ENCODE results near the gene NKX6-1.

NKX6-1 gene

DNA sequence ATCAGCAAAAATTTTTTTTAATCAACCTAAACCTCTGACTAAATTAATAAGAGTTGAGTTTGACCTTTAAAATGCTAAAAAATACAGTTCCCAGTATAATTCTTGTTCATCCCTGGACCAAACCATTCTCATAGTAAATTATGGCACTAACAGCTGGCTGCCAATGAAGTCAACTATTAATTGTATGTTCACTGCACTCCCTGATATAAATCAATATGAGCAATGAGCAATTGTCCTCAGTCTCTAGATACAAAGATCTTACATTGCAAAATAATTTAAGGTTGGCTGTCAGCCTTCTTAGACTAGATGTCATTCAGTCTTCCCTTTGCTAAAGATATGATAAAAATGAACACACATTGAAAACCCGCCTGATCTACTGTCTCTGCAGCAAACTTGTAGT lies 39.3 kb downstream of the NKX6-1 start:
- TF ChIP-seq, protein P1, sequence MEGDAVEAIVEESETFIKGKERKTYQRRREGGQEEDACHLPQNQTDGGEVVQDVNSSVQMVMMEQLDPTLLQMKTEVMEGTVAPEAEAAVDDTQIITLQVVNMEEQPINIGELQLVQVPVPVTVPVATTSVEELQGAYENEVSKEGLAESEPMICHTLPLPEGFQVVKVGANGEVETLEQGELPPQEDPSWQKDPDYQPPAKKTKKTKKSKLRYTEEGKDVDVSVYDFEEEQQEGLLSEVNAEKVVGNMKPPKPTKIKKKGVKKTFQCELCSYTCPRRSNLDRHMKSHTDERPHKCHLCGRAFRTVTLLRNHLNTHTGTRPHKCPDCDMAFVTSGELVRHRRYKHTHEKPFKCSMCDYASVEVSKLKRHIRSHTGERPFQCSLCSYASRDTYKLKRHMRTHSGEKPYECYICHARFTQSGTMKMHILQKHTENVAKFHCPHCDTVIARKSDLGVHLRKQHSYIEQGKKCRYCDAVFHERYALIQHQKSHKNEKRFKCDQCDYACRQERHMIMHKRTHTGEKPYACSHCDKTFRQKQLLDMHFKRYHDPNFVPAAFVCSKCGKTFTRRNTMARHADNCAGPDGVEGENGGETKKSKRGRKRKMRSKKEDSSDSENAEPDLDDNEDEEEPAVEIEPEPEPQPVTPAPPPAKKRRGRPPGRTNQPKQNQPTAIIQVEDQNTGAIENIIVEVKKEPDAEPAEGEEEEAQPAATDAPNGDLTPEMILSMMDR (IDR thresholded peaks at IDR 0.05; ENCODE audit: insufficient read depth, missing control alignments), result no peak
- DNase-seq (ENCODE audit: insufficient read length, low spot score) (no peak), FAIRE-seq (no peak)

DNA sequence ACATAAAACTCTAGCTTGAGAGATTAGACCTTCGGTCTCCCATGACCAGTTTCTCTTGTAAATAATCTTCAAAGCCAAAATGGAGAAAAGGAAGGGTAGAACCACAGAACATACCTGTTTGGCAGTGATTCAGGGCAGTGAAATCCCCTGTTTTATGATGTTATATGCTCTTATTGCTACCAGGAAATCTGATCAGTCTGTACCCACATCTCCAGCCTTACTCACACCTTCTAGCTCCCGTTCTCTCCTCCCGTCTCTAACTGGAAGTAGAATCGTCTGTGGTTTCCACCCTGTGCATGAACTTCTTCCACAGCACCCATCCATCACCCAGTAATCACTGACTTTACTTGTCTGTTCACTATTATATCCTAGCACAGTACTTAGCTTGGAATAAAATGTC lies 42.9 kb downstream of the NKX6-1 start:
- no peak for FAIRE-seq
- no peak for DNase-seq (ENCODE audit: insufficient read length, low spot score)
- TF ChIP-seq, protein P1 (IDR thresholded peaks at IDR 0.05; ENCODE audit: insufficient read depth, missing control alignments), result no peak

DNA sequence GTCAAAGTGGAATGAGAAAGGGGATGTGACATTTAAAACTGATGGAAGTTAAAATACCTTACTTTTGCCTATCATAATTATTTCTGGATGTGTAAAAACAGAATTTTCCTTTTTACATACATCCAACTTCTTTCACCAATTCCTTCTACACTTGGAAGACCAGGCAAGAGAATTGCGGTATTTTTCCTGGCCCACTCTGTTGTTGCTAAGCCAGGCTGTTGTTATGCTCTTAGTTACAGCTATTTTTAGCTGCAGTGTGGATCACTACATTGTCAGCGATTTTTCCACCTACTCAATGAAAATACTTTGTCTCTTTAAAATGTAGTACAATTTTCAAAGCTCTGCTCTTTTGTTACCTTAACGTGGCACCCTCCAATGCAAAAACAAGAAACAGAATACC lies 43.4 kb downstream of the NKX6-1 start:
- FAIRE-seq (no peak), DNase-seq (ENCODE audit: insufficient read length, low spot score) (no peak)
- TF ChIP-seq, protein P1 (IDR thresholded peaks at IDR 0.05; ENCODE audit: insufficient read depth, missing control alignments), result no peak

DNA sequence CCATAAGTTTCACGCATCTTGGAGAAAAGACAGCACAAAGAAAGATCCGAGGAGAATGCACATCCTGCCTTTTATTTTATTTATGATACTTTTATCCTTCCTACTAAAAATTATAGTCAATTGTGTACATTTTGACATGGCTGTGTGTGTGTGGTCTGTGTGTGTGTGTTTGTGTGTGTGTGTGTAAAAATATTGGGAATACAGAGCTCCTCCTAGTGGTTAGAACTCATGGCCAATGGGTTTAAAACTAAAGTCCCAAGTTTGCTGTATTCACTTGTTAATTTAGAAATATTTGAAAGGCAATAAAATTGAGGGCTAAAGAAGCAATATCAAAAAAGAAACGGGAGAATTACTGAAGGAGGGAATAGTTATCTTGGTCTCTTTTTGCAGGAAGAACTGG lies 47.5 kb downstream of the NKX6-1 start:
- FAIRE-seq (no peak), DNase-seq (ENCODE audit: insufficient read length, low spot score) (no peak)
- TF ChIP-seq, protein P1 (IDR thresholded peaks at IDR 0.05; ENCODE audit: insufficient read depth, missing control alignments), result peak; percentile 46

DNA sequence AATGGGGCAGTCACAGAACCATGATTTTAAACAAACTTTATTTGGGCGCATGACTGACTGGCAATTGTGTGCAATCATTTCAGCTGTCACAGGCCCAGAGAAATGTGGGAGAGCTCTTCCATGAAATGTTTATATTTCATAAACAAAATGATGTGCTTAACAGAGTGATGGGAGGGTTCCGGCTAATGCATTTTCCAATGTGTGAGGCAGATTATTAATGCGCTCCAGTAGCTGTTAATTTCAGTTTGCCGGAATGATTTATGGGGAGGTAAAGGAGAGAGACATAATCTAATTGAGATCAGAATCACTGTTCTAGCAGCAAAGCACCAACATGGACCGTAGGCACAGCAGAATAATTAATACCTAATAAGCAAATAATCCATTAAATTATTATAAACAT lies 55.6 kb downstream of the NKX6-1 start:
- TF ChIP-seq, protein P1 (IDR thresholded peaks at IDR 0.05; ENCODE audit: insufficient read depth, missing control alignments), result no peak
- FAIRE-seq (no peak), DNase-seq (ENCODE audit: insufficient read length, low spot score) (no peak)

DNA sequence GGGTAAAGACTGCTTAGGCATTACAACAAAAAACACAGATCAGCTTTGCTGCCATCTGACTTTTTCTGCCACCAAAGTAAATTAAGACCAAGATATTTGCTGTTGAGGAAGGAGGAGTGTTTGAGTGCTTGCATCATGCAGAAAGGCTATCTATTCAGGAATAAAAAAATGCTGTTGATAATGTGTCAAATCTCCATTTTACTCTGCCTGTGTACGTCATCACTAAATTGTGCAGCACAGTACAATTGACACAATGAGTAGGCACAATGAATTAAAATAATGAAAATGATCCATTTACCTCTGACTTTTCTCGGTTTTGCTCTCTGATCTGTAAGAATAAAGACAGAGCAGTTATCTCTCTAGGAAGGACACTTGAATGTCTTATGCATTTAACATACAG lies 56.3 kb downstream of the NKX6-1 start:
- peak; percentile 16 for FAIRE-seq
- TF ChIP-seq, protein P1 (IDR thresholded peaks at IDR 0.05; ENCODE audit: insufficient read depth, missing control alignments), result no peak
- DNase-seq (ENCODE audit: insufficient read length, low spot score), result no peak
